H1 (cell line): ENCODE measurements around the gene KLB. TPM values are rescaled to one million over a fixed set of nuclear protein-coding genes. Genes with fewer than 3 reads are reported as not detected.
"Not testable (repeated sequence)": the region's sequence is repeated elsewhere in the genome, so short reads cannot be mapped to it uniquely, and the experiment has no call there.

Experiments
- CTCF ChIA-PET: fragments of 300-600 bp; sonication (Branson Sonifier 250); formaldehyde crosslinking; loops from one replicate; lab custom pipeline; 2021; ENCODE audit not compliant: partially characterized antibody; lab: Charles Lee
- POLR2A ChIA-PET: fragments of 300-600 bp; sonication (Branson Sonifier 250); formaldehyde crosslinking; loops from one replicate; lab custom pipeline; 2021; ENCODE audit warnings: inconsistent platforms; ENCODE audit not compliant: partially characterized antibody; lab: Charles Lee
- DNase-seq, 2 experiments: peaks; one replicate each; pipeline versions ENCODE4 v3.0.0 to v3.0.0-alpha.2; 2010 to 2022; ENCODE audit warnings: low spot score in 2 of 2, low read depth in 1 of 2, mixed read lengths in 1 of 2
- FAIRE-seq: peaks from 2 replicates; lab custom pipeline; 2011; peaks lifted over from hg19 to GRCh38; lab: Jason Lieb, UNC
- H2AFZ ChIP-seq: 2 replicates; pipeline ENCODE4 v1.8.1; 2012; ENCODE audit warnings: low read length, inconsistent platforms
- H2AK5ac ChIP-seq: 2 replicates; pipeline ENCODE4 v1.6.1; 2013; ENCODE audit warnings: low read depth, low read length
- H2BK120ac ChIP-seq: replicated peaks from 2 replicates; pipeline ENCODE3; 2013; ENCODE audit warnings: low read depth, low read length, inconsistent platforms
- H2BK12ac ChIP-seq: 2 replicates; pipeline ENCODE4 v1.6.1; 2013; ENCODE audit warnings: low read depth, low read length
- H2BK15ac ChIP-seq: 2 replicates; pipeline ENCODE4 v1.6.1; 2013; ENCODE audit warnings: low read length
- H2BK20ac ChIP-seq: 2 replicates; pipeline ENCODE4 v1.6.1; 2013; ENCODE audit warnings: low read length
- H2BK5ac ChIP-seq: 2 replicates; pipeline ENCODE4 v1.6.1; 2013; ENCODE audit warnings: low read depth, low read length
- H3K14ac ChIP-seq: 2 replicates; pipeline ENCODE4 v1.6.1; 2013; ENCODE audit warnings: inconsistent platforms; ENCODE audit not compliant: insufficient read length
- H3K18ac ChIP-seq: 2 replicates; pipeline ENCODE4 v1.6.1; 2013; ENCODE audit warnings: low read length; ENCODE audit errors: extremely low read depth
- H3K23ac ChIP-seq: 2 replicates; pipeline ENCODE4 v1.6.1; 2013; ENCODE audit warnings: inconsistent platforms; ENCODE audit not compliant: insufficient read length
- H3K23me2 ChIP-seq: 2 replicates; pipeline ENCODE4 v1.6.1; 2013; ENCODE audit warnings: low read depth, low read length
- H3K27ac ChIP-seq: 2 replicates; pipeline ENCODE4 v1.6.1; 2011; ENCODE audit warnings: low read depth, low read length, inconsistent platforms
- H3K27me3 ChIP-seq, 4 experiments: replicated peaks in 1 of 4; 1 replicate in 1 of 4; 2 replicates in 3 of 4; pipeline versions ENCODE4 v1.6.1 to v1.8.1; 2011 to 2013; ENCODE audit warnings: low read length in 3 of 4, mild to moderate bottlenecking in 3 of 4, inconsistent platforms in 2 of 4, mixed read lengths in 2 of 4, moderate library complexity in 1 of 4; ENCODE audit not compliant: control insufficient read depth in 3 of 4, insufficient read depth in 3 of 4; ENCODE audit errors: extremely low read depth in 1 of 4
- H3K36me3 ChIP-seq, 4 experiments: 2 replicates each; pipeline versions ENCODE4 v1.6.1 to v1.8.1; 2011 to 2013; ENCODE audit warnings: mild to moderate bottlenecking in 4 of 4, low read length in 3 of 4, moderate library complexity in 2 of 4, control low read depth in 1 of 4, inconsistent platforms in 1 of 4; ENCODE audit not compliant: insufficient read depth in 4 of 4, control insufficient read depth in 2 of 4
- H3K4ac ChIP-seq: replicated peaks from 2 replicates; pipeline ENCODE3; 2013; ENCODE audit warnings: low read length, low read depth, mixed read lengths, inconsistent platforms; ENCODE audit not compliant: insufficient read length
- H3K4me1 ChIP-seq, 4 experiments: replicated peaks in 1 of 4; 1 replicate in 1 of 4; 2 replicates in 3 of 4; pipeline versions ENCODE4 v1.6.1 to v1.8.1; 2011 to 2013; ENCODE audit warnings: low read length in 3 of 4, inconsistent platforms in 2 of 4, mixed read lengths in 1 of 4; ENCODE audit not compliant: insufficient read depth in 4 of 4, control insufficient read depth in 3 of 4
- H3K4me2 ChIP-seq, 2 experiments: 2 replicates each; pipeline versions ENCODE4 v1.6.1 to v1.8.1; 2011 to 2013; ENCODE audit warnings: low read depth in 2 of 2, low read length in 2 of 2, control low read depth in 1 of 2, inconsistent platforms in 1 of 2, mild to moderate bottlenecking in 1 of 2; ENCODE audit not compliant: insufficient read depth in 1 of 2
- H3K4me3 ChIP-seq, 4 experiments: fragments of 200-600, 300-600 bp in 1 of 4; sonication (generic), shearing (Covaris generic), sonication (Bioruptor Twin) in 1 of 4; 2 replicates each; pipeline versions ENCODE4 v1.5.1 to v1.8.1; 2011 to 2016; ENCODE audit warnings: low read length in 4 of 4, low read depth in 3 of 4, control low read depth in 2 of 4, inconsistent platforms in 2 of 4, mild to moderate bottlenecking in 2 of 4, mixed read lengths in 1 of 4, moderate library complexity in 1 of 4; ENCODE audit not compliant: insufficient read depth in 2 of 4; ENCODE audit errors: extremely low read depth in 1 of 4
- H3K56ac ChIP-seq: replicated peaks from 2 replicates; pipeline ENCODE3; 2013; ENCODE audit warnings: low read depth, mild to moderate bottlenecking, mixed read lengths, low read length, inconsistent platforms; ENCODE audit not compliant: insufficient read length
- H3K79me1 ChIP-seq: 2 replicates; pipeline ENCODE4 v1.6.1; 2013; ENCODE audit warnings: low read depth, low read length, control low read depth
- H3K79me2 ChIP-seq, 2 experiments: 2 replicates each; pipeline versions ENCODE4 v1.6.1 to v1.8.1; 2012 to 2013; ENCODE audit warnings: low read length in 2 of 2, mild to moderate bottlenecking in 2 of 2, inconsistent platforms in 1 of 2; ENCODE audit not compliant: insufficient read depth in 2 of 2, control insufficient read depth in 1 of 2
- H3K9ac ChIP-seq, 4 experiments: replicated peaks in 1 of 4; 1 replicate in 1 of 4; 2 replicates in 3 of 4; pipeline versions ENCODE4 v1.6.1 to v1.8.1; 2011 to 2013; ENCODE audit warnings: low read depth in 3 of 4, low read length in 3 of 4, control low read depth in 2 of 4, mild to moderate bottlenecking in 2 of 4, moderate library complexity in 2 of 4, inconsistent platforms in 1 of 4; ENCODE audit errors: extremely low read depth in 1 of 4
- H3K9me3 ChIP-seq, 2 experiments: 2 replicates each; pipeline versions ENCODE4 v1.6.1 to v1.8.1; 2012 to 2013; ENCODE audit warnings: mild to moderate bottlenecking in 2 of 2, moderate library complexity in 2 of 2, control low read depth in 1 of 2, inconsistent platforms in 1 of 2, low read depth in 1 of 2, low read length in 1 of 2, mixed read lengths in 1 of 2; ENCODE audit not compliant: insufficient read depth in 2 of 2
- H4K20me1 ChIP-seq, 2 experiments: replicated peaks in 1 of 2; 2 replicates each; pipeline versions ENCODE3 to v1.8.1; 2011 to 2013; ENCODE audit warnings: inconsistent platforms in 2 of 2, low read length in 2 of 2, mild to moderate bottlenecking in 1 of 2; ENCODE audit not compliant: insufficient read depth in 2 of 2, control insufficient read depth in 1 of 2
- H4K5ac ChIP-seq: 2 replicates; pipeline ENCODE4 v1.6.1; 2013; ENCODE audit warnings: low read length, low read depth, mixed read lengths, inconsistent platforms; ENCODE audit not compliant: insufficient read length
- H4K8ac ChIP-seq: 2 replicates; pipeline ENCODE4 v1.8.0; 2013; ENCODE audit warnings: mild to moderate bottlenecking, moderate library complexity, low read length, inconsistent platforms; ENCODE audit not compliant: insufficient read depth; ENCODE audit errors: extremely low read depth
- H4K91ac ChIP-seq: replicated peaks from 2 replicates; pipeline ENCODE3; 2013; ENCODE audit warnings: low read length, mixed read lengths, inconsistent platforms; ENCODE audit not compliant: insufficient read length
- WGBS, 2 experiments: shearing (Covaris generic) in 1 of 2; methylation state at CpG; one replicate each; pipeline versions ENCODE4 v1.1.6 to v1.1.7; 2013 to 2015; ENCODE audit warnings: low lambda C conversion rate in 2 of 2, mixed read lengths in 2 of 2, inconsistent platforms in 1 of 2, low coverage in 1 of 2, missing lambda C conversion rate in 1 of 2; ENCODE audit not compliant: insufficient replicate concordance in 2 of 2, insufficient coverage in 1 of 2, insufficient read length in 1 of 2; ENCODE audit errors: extremely low coverage in 1 of 2, missing lambda C conversion rate in 1 of 2; 5-methylcytosine and 5-hydroxymethylcytosine counted together
- polyA plus RNA-seq, 7 experiments: library from polyadenylated mRNA; depleted of rRNA in 3 of 7; stranded (reverse) in 5 of 7; unstranded in 2 of 7; fragments of >200 nt in 5 of 7; fragments of 200-250 nt in 2 of 7; gene quantifications; 1 replicate in 5 of 7; 2 replicates in 1 of 7; 4 replicates in 1 of 7; pipeline versions ENCODE4 v1.2.1 to v1.2.3, GENCODE V29; 2011 to 2013; ENCODE audit warnings: missing spikeins in 2 of 7, mixed read lengths in 2 of 7
- total RNA-seq: library from RNA; stranded (reverse); fragmentation: NEBNext Ultra II Directional; extraction: Animal tissue kit (Norgen Biotek cat#: 25700); gene quantifications from 2 replicates; pipeline ENCODE4 v1.2.1, GENCODE V29; 2021

The KLB gene
- total and polyA plus RNA-seq, 2 of the 8 experiments (the other 6 are each of a cell fraction or from before 2014, with no cell fraction given) = 0.03 TPM; not detected in 1

DNA sequence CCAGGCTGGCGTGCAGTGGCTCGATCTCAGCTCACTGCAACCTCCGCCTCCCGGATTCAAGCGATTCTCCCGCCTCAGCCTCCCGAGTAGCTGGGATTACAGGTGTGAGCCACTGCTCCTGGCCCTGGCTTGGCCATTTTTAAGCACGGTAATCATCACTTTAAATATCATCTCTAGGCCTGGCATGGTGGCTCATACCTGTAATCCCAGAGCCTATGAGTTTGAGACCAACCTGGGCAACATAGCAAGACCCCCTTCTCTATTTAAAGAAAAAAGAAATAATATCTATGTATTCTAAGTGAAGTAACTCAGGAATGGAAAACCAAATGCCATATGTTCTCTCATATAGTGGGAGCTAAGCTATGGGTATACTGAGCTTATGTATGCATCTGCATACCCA is 4.8 kb downstream of the KLB start:
- not testable (repeated sequence) for H2BK15ac ChIP-seq, H3K36me3 ChIP-seq, H3K4me3 ChIP-seq, H4K20me1 ChIP-seq, H3K9ac ChIP-seq, H2BK5ac ChIP-seq, H2BK20ac ChIP-seq, H3K27me3 ChIP-seq, H3K9me3 ChIP-seq, H4K5ac ChIP-seq, H3K56ac ChIP-seq, H3K23ac ChIP-seq, H2BK12ac ChIP-seq, H4K8ac ChIP-seq, H3K4me2 ChIP-seq, H4K91ac ChIP-seq, DNase-seq, H2AK5ac ChIP-seq, H3K14ac ChIP-seq, H3K27ac ChIP-seq, H3K79me1 ChIP-seq, H3K79me2 ChIP-seq, H3K4me1 ChIP-seq, H3K4ac ChIP-seq, H3K23me2 ChIP-seq, FAIRE-seq, H2AFZ ChIP-seq, H2BK120ac ChIP-seq, H3K18ac ChIP-seq
- WGBS, 2 experiments = 99% methylated on average over 8 of the region's 8 CpGs; no CpG with 5 or more reads in 1 of the 2 experiments
- ChIA-PET POLR2A (interaction anchor here (1.0 to 1.5 kb wide), 2 partner anchors 43 to 47 kb away, joined by 3 to 4 read pairs; no protein-coding TSS in a partner anchor), CTCF (interaction anchor here (0.7 to 1.6 kb wide), 2 partner anchors 12 to 54 kb away, joined by 4 to 5 read pairs; no protein-coding TSS in a partner anchor)
